Kidney (tissue), 14 donors: ENCODE data around the gene DAZAP2. TPM values are rescaled to one million over a fixed set of nuclear protein-coding genes. Genes with fewer than 3 reads are reported as not detected.
"Not testable (repeated sequence)": the region's sequence is repeated elsewhere in the genome, so short reads cannot be mapped to it uniquely, and the experiment has no call there.

Experiments used
- DNase-seq, 5 donors: peaks; one replicate each; pipeline ENCODE4 v3.0.0-alpha.2; 2013 to 2020
- FAIRE-seq: peaks from 2 replicates; lab custom pipeline; 2012; peaks lifted over from hg19 to GRCh38; lab: Jason Lieb, UNC
- H3K27ac ChIP-seq, 2 donors: one replicate each; pipeline ENCODE4 v1.7.0; 2013; ENCODE audit warnings: low read depth in 2 of 2, low read length in 2 of 2, inconsistent platforms in 1 of 2
- H3K27me3 ChIP-seq: one replicate; pipeline ENCODE4 v1.7.1; 2013; ENCODE audit warnings: low read length, inconsistent platforms; ENCODE audit not compliant: control insufficient read depth, insufficient read depth
- H3K36me3 ChIP-seq, 3 donors: one replicate each; pipeline versions ENCODE4 v1.7.0 to v1.7.1; 2013; ENCODE audit warnings: low read length in 3 of 3, control low read depth in 1 of 3, inconsistent platforms in 1 of 3; ENCODE audit not compliant: insufficient read depth in 3 of 3, control insufficient read depth in 2 of 3
- H3K4me1 ChIP-seq, 3 donors: one replicate each; pipeline versions ENCODE4 v1.7.0 to v1.7.1; 2013; ENCODE audit warnings: low read length in 3 of 3, inconsistent platforms in 1 of 3, low read depth in 1 of 3; ENCODE audit not compliant: control insufficient read depth in 2 of 3, insufficient read depth in 2 of 3
- H3K4me3 ChIP-seq, 3 donors: one replicate each; pipeline versions ENCODE4 v1.7.0 to v1.8.1; 2013; ENCODE audit warnings: low read length in 3 of 3, control low read depth in 1 of 3, inconsistent platforms in 1 of 3
- H3K9ac ChIP-seq, 3 donors: one replicate each; pipeline versions ENCODE4 v1.7.0 to v1.7.1; 2013; ENCODE audit warnings: low read length in 3 of 3, control low read depth in 1 of 3, inconsistent platforms in 1 of 3
- H3K9me3 ChIP-seq, 3 donors: one replicate each; pipeline versions ENCODE4 v1.7.0 to v1.7.1; 2013; ENCODE audit warnings: low read length in 3 of 3, control low read depth in 1 of 3, inconsistent platforms in 1 of 3; ENCODE audit not compliant: control insufficient read depth in 2 of 3, insufficient read depth in 1 of 3
- intact Hi-C: fragments of 100-400 bp; cut with DNase I; formaldehyde crosslinking; loops from one replicate; pipeline ENCODE4 v1.11.1; 2022
- polyA plus RNA-seq: library from polyadenylated mRNA; stranded (reverse); fragments of 350-450 nt; fragmentation: Illumina TruSeq; extraction: RNeasy Lipid Tissue Mini Kit (QIAGEN cat#74804); gene quantifications from one replicate; pipeline ENCODE4 v1.2.3, GENCODE V29; 2014; ENCODE audit warnings: low read depth, low replicate concordance; ENCODE audit not compliant: insufficient read depth
- total RNA-seq: library from RNA; stranded (reverse); fragmentation: NEBNext Ultra II Directional; extraction: Animal tissue kit (Norgen Biotek cat#: 25700); gene quantifications from one replicate; pipeline ENCODE4 v1.2.1, GENCODE V29; 2021
- TF ChIP-seq, protein P1 (sequence below): IDR thresholded peaks from 3 replicates; pipeline ENCODE4 v1.5.1; 2012; ENCODE audit warnings: mild to moderate bottlenecking, moderate library complexity, borderline replicate concordance; ENCODE audit not compliant: insufficient read depth; ENCODE audit errors: extremely low read depth
- donor health status: control.
- donor health status: control.
- donor health status: control.
- donor health status: control.
- donor health status: control.
- donor health status: DM: yes; HTN: yes; CAD: no.
- donor health status: Normal renal cell carcinoma (clear cell type).

DAZAP2 gene
- total and polyA plus RNA-seq, 2 donors from 2014 or later, result 319 to 363 TPM

DNA sequence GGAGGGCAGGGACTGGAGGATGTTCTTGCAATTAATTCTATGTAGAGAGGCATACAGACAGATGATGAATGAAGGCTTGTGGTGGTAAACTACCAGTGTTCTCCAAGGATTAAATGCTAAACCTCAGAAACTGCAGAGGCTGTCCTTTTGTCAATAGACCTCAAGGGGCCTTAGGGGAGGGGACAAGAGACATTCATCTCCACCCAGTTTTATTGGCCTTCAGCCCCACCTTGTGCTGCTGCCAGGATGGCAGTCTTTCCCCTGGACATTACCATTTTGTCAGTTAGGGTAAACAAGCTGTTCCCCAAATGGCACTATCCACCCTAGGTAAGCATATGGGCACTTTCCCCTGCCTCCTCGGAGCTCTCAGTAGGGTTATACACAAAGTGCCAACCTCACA, 36.5 kb downstream of the DAZAP2 start:
- H3K36me3 ChIP-seq, result no peaks in the 10 kb centered on the region
- FAIRE-seq (no peak), DNase-seq (no peak)
- no peak overlapping the region for H3K9ac ChIP-seq
- no peak overlapping the region for H3K4me3 ChIP-seq
- intact Hi-C loops, result no loop called here
- peaks cover 2% of the 10 kb centered on the region for H3K27me3 ChIP-seq
- no peak overlapping the region for H3K27ac ChIP-seq
- H3K4me1 ChIP-seq, result no peaks in the 10 kb centered on the region
- no peaks in the 10 kb centered on the region for H3K9me3 ChIP-seq
- TF ChIP-seq, protein P1, sequence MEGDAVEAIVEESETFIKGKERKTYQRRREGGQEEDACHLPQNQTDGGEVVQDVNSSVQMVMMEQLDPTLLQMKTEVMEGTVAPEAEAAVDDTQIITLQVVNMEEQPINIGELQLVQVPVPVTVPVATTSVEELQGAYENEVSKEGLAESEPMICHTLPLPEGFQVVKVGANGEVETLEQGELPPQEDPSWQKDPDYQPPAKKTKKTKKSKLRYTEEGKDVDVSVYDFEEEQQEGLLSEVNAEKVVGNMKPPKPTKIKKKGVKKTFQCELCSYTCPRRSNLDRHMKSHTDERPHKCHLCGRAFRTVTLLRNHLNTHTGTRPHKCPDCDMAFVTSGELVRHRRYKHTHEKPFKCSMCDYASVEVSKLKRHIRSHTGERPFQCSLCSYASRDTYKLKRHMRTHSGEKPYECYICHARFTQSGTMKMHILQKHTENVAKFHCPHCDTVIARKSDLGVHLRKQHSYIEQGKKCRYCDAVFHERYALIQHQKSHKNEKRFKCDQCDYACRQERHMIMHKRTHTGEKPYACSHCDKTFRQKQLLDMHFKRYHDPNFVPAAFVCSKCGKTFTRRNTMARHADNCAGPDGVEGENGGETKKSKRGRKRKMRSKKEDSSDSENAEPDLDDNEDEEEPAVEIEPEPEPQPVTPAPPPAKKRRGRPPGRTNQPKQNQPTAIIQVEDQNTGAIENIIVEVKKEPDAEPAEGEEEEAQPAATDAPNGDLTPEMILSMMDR, result no peak

DNA sequence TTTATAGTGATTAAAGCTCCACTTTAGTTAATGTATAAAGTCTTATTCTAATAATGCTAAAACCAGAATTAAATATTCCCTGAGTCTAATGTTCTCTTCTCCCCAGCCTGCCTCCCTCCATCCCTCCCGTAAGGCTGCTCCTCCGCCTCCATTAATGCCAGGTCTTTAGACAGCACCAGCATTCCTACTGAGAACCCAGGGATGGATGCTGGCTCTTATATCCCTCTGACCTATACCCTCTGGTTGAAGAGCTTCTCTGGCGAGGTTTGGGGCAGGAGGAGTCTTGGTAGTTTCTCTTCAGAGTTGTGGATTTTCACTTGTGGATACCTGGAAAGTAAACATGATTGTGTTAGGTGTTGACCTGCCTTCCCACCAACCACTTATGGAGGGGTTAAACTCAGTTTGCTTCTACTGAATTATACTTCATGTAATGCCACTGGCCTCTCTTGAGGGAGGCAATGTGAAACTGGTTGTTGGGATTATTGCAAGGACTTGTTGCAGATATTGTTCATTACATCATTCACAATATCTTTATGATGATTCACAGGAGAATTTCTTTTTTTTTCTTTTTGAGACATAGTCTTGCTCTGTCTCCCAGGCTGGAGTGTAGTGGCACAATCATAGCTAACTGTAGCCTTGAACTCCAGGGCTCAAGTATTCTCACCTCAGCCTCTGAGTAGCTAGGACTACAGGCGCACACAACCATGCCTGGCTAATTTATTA, 42.7 kb downstream of the DAZAP2 start:
- H3K9ac ChIP-seq, result no peak overlapping the region
- H3K4me3 ChIP-seq, result no peak overlapping the region
- H3K27me3 ChIP-seq, result no peaks in the 10 kb centered on the region
- H3K27ac ChIP-seq, result no peak overlapping the region
- FAIRE-seq (no peak), DNase-seq (no peak)
- TF ChIP-seq, protein P1, result no peak
- intact Hi-C loops, result no loop called here
- H3K4me1 ChIP-seq, result no peaks in the 10 kb centered on the region
- no peaks in the 10 kb centered on the region for H3K36me3 ChIP-seq
- no peaks in the 10 kb centered on the region for H3K9me3 ChIP-seq

DNA sequence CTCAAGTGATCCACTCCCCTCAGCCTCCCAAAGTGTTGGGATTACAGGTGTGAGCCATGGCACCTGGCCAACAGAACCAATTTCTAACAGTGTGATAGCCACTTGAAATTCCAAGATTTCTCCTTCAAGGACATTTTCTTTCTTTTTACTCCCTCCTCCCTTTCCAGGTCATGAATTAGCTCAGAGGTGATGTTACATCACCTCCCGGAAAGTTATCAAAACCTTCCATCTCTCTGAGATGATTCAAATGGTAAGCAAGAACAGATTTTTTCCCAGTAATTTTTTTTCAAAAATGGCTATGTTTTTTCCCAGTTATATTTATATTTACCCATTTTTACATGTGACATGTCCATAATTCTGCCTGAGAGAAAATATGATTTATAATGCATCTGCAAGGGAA, 47.2 kb downstream of the DAZAP2 start:
- intact Hi-C loops, result no loop called here
- DNase-seq, result no peak

DNA sequence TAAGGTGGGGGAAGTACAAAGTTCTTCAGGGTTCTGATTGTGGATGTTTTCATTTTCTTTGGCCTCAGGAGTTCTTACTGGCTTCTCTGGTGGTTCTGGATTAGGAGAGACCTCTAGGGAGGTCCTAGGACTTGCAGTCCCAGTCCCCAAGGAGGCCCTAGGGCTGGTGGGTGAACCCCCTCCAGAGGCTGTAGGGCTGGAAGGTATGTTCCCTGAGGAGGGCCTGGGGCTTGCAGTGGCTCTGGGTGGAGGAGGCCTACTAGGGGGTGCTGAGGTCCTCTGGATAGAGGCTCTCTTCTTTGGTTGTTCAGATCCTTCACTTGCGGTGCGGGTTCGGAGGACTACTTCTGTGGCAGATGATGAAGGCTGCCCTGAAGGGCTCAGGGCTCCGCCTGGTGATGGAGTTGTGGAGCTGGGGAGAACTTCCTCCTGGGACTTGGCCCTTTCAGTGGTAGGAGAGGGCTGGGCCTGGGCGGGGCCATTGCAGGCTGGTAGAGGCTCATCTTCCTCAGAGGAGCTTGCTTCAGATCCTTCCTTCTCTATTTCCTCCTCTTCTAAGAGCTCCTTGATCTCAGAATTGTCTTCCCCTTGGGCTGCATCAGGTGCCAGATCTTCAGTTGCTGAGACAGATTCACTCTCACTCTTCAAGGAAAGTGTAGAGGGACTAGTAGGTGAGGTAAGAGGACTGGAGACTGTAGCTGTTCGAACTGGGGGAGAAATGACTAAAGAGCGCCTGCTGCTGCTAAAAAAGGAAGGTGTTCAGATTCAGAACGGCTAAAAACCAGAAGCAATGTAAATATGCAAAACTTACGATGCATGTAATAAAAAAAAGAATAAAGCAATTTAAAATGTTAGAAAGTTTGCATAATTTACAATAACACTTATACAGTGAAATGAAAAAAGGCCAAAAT, 53.2 kb downstream of the DAZAP2 start:
- H3K9me3 ChIP-seq, H3K27me3 ChIP-seq, H3K27ac ChIP-seq, H3K9ac ChIP-seq, FAIRE-seq, H3K36me3 ChIP-seq, H3K4me3 ChIP-seq, intact Hi-C loops, H3K4me1 ChIP-seq, DNase-seq: not testable (repeated sequence)

More for the DNA sequence above, 47.2 kb downstream of the DAZAP2 start:
- Histone ChIP-seq H3K27ac (no peak overlapping the region), H3K27me3 (no peaks in the 10 kb centered on the region), H3K4me3 (no peak overlapping the region), H3K36me3 (no peaks in the 10 kb centered on the region), H3K9ac (no peak overlapping the region), H3K4me1 (no peaks in the 10 kb centered on the region), H3K9me3 (no peaks in the 10 kb centered on the region)
- FAIRE-seq, result no peak
- TF ChIP-seq, protein P1, result no peak
